NK-92 (cell line): ENCODE results near the gene KRTAP10-2.

ENCODE experiments used
- DNase-seq: peaks from one replicate; lab custom pipeline; 2025; ENCODE audit not compliant: unreplicated experiment; lab: John Stamatoyannopoulos, UW

Gene KRTAP10-2

GRCh38 chr21:44540741-44541288 is 10.5 kb downstream of the KRTAP10-2 start:
- DNase-seq: no peak

- DNase-seq: no peak
Observed at GRCh38 chr21:44539991-44540666, 11.2 kb downstream of the KRTAP10-2 start, which contains the start of gene KRTAP10-1. Gene KRTAP10-1, minus strand, starts transcription at chr21:44540195. Its CDS starts 45 bp downstream, at chr21:44540150.

GRCh38 chr21:44539046-44539445 is 12.3 kb downstream of the KRTAP10-2 start:
- no peak for DNase-seq

GRCh38 chr21:44537930-44538911 is 13.1 kb downstream of the KRTAP10-2 start:
- no peak for DNase-seq

- DNase-seq: no peak
Observed at GRCh38 chr21:44535963-44536362, 15.3 kb downstream of the KRTAP10-2 start.

GRCh38 chr21:44534688-44535087 is 16.6 kb downstream of the KRTAP10-2 start:
- no peak for DNase-seq

- DNase-seq: no peak
Observed at GRCh38 chr21:44533891-44534627, 17.2 kb downstream of the KRTAP10-2 start.

- DNase-seq: no peak
Observed at GRCh38 chr21:44533121-44533890, 18.0 kb downstream of the KRTAP10-2 start.

- no peak for DNase-seq
Observed at GRCh38 chr21:44532712-44533111, 18.6 kb downstream of the KRTAP10-2 start.

- no peak for DNase-seq
Observed at GRCh38 chr21:44531606-44532564, 19.4 kb downstream of the KRTAP10-2 start.

- no peak for DNase-seq
Observed at GRCh38 chr21:44530903-44531605, 20.3 kb downstream of the KRTAP10-2 start.

GRCh38 chr21:44530221-44530902 is 20.9 kb downstream of the KRTAP10-2 start:
- DNase-seq: no peak

- DNase-seq: no peak
Observed at GRCh38 chr21:44529503-44530125, 21.7 kb downstream of the KRTAP10-2 start.

- DNase-seq: no peak
Observed at GRCh38 chr21:44529011-44529421, 22.3 kb downstream of the KRTAP10-2 start.

- no peak for DNase-seq
Observed at GRCh38 chr21:44528634-44528995, 22.7 kb downstream of the KRTAP10-2 start.

- no peak for DNase-seq
Observed at GRCh38 chr21:44527983-44528633, 23.2 kb downstream of the KRTAP10-2 start.
